ENCODE results near the gene ASIC3.
"Not testable (repeated sequence)": the region's sequence is repeated elsewhere in the genome, so short reads cannot be mapped to it uniquely, and the experiment has no call there.

Gene ASIC3

GRCh38 chr7:151013733-151014497 lies 34.4 kb upstream of the ASIC3 start:
- DNase-seq (ENCODE audit: low read depth in 2 of 2): peak; percentile 82 to 90

GRCh38 chr7:151014950-151015349 lies 33.4 kb upstream of the ASIC3 start:
- no peak for DNase-seq (ENCODE audit: low read depth in 2 of 2)

DNA sequence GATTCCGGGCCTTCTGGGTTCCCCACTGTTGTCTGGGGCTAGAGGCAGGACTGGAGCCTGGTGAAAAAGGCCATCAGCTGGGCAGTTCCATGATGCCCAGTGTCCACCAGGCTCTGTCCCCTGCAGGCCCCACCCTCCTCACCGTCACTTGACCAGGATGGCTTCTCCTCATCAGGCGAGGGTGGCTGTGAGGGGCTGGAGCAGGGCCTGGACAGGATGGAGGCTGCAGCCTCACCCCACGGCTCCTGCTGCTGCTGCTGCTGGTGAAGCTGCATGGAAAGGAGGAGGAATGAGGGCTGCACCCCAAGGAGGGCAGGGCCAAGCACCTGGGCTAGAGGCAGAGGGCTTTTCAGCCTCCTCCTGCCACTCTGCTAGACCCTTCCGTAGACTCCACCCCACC lies 32.4 kb upstream of the ASIC3 start:
- no peak for DNase-seq (ENCODE audit: low read depth in 2 of 2)

DNA sequence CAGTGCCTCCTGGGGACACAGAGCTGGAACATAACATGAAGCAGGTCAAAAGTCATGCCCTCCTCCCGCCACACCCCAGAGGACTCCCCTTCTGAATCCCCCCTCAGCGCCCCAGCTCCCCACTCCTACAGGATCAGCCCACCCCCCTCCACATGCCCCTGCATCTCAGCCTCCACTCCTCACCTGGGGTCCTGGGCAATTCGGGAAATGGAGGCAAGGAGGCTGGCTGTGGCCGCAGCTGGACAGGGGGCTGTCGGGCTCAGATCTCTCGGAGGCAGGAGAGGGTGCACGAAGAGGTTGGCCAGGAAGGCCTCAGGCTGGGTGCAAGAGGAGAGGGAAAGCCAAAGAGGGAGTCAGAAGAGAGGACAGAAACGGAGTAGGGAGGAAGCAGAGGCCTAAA lies 31.8 kb upstream of the ASIC3 start:
- no peak for DNase-seq (ENCODE audit: low read depth in 2 of 2)

- no peak for DNase-seq (ENCODE audit: low read depth in 2 of 2)
Observed at GRCh38 chr7:151016942-151017341, 31.4 kb upstream of the ASIC3 start.

GRCh38 chr7:151017370-151017952 lies 30.9 kb upstream of the ASIC3 start:
- DNase-seq (ENCODE audit: low read depth in 2 of 2): no peak

DNA sequence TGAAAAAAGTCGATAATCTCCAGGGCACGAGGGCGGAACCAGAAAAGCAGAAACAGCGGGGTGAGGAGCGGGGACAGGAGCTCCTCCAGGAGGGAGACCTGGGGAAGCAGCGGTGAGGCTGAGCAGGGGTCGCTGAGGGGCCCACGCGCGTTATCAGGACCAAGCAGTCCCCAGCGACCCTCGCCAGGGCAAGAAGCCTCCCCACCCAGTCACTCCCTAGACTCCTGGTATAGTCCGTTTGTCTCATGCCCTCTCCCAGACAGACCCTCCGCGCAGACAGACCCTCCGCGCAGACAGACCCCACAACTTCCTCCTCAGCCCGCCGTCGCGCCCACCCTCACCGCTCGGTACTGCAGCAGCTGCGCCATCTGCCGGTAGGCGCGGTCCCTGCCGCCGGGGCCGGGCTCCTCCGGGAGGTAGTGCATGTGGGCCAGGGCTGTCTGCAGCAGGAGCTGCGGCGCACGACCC lies 30.3 kb upstream of the ASIC3 start:
- peak; percentile 71 to 78 for DNase-seq (ENCODE audit: low read depth in 2 of 2)

GRCh38 chr7:151018421-151019129 lies 29.8 kb upstream of the ASIC3 start:
- no peak for DNase-seq (ENCODE audit: low read depth in 2 of 2)

DNA sequence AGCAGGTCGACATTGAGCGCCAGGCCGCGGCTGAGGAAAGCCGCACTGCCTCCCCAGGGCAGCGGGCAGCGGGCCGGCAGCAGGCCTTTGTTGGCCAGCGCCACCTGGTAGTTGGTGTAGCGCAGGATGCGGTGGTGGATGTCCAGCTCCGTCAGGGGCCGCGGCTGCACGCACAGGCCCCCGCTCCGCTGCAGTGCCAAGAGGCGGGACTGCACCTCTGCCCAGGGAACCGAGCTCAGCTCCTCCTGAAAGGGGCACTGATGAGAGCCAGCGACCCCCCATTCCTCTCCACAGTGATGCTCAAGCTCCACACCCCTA lies 29.2 kb upstream of the ASIC3 start:
- no peak for DNase-seq (ENCODE audit: low read depth in 2 of 2)

DNA sequence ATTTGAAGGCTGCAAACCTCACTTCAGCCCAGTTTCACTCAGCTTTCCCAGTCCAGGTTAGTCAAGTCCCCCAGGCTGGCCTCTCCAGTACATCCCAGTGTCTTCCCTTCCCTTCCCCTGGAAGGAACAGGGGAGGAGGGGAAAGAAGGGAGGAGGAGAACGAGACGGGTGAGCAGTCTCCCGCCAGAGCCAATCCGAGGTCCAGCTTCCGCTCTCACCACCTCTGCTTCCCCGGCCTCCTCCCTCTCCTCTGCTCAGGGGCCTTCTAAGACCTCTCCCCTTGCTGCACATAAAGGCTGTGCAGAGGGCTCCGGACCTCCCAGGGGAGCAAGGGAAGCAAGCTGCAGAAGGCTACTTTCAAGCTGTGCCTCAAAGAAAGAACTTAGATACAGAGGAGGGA lies 28.1 kb upstream of the ASIC3 start:
- DNase-seq (ENCODE audit: low read depth in 2 of 2): no peak

GRCh38 chr7:151023232-151023631 lies 25.1 kb upstream of the ASIC3 start:
- DNase-seq (ENCODE audit: low read depth in 2 of 2): no peak

- no peak for DNase-seq (ENCODE audit: low read depth in 2 of 2)
Observed at GRCh38 chr7:151024435-151025056, 23.8 kb upstream of the ASIC3 start, which contains the start of gene ATG9B. Gene ATG9B (minus strand): TSS chr7:151024494. CDS start chr7:151024423, 71 bp downstream.

- no peak for DNase-seq (ENCODE audit: low read depth in 2 of 2)
Observed at GRCh38 chr7:151025924-151026671, 22.2 kb upstream of the ASIC3 start.

- not testable (repeated sequence) for DNase-seq (ENCODE audit: low read depth in 2 of 2)
Observed at GRCh38 chr7:151026771-151027727, 21.3 kb upstream of the ASIC3 start.

DNA sequence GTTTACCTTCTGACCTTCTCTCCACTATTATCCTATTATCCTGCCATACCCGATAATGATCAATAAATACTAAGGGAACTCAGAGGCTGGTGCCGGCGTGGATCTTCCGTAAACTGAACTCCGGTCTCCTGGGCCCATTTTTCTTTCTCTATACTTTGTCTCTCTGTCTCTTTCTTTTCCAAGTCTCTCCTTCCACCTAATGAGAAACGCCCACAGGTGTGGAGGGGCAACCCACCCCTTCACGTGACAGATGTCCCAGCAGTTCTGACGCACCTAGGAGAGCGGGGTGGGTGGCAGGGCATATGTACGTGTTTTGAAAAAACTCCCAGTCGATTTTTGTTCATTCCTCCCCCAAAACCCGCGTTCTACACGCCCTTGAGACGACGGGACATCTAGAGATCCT lies 20.6 kb upstream of the ASIC3 start:
- DNase-seq (ENCODE audit: low read depth in 2 of 2): not testable (repeated sequence)

- DNase-seq (ENCODE audit: low read depth in 2 of 2): peak; percentile 96 to 97
Observed at GRCh38 chr7:151028131-151028947, 20.0 kb upstream of the ASIC3 start, which contains the start of gene ABCB8. Gene ABCB8 (plus strand): TSS chr7:151028450. CDS start chr7:151028516, 66 bp downstream.

DNA sequence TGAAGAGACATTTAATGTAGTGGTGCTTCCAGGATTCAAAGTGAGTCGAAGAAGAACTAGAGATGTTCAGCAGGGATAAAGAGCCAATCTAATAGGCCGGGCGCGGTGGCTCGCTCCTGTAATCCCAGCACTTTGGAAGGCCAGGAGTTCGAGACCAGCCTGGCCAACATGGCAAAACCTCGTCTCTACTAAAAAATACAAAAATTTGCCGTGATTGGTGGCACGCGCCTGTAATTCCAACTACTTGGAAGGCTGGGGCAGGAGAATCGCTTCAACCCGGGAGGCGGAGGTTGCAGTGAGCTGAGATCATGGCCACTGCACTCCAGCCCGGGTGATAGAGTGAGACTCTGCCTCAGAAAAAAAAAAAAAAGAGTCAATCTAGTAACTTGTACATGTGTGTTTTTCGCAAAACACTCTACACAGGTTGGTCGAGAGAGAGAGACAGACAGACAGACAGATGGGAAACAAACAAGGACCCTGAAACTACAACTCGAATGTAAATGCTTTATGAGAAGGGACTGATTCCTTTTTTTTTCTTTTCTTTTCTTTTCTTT lies 19.3 kb upstream of the ASIC3 start:
- DNase-seq (ENCODE audit: low read depth in 2 of 2): no peak

DNA sequence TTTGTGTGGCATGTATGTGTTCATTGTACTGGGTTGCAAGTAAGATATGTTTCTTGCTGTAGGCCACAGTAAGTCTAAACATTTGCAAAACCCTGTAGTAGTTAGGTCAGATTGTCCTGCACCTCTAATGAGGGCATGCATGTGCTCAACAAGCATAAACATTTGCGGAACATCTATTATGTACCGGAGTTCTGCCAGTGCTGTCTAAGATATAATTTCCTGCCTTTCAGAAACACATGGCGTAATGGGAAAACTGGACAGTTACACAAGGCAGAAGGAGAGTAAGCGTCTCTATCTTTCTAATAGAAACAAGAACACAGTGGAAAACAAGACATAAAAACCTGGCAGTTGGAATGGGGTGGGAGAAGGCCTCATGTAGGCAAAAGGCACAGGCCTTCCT lies 17.3 kb upstream of the ASIC3 start:
- no peak for DNase-seq (ENCODE audit: low read depth in 2 of 2)
